Measurements from ENCODE around the gene MYRIP. TPM values are rescaled to one million over a fixed set of nuclear protein-coding genes. Genes with fewer than 3 reads are reported as not detected.

MYRIP gene
- total and polyA plus RNA-seq, 10 of the 15 experiments (the other 5 are each of a cell fraction or from before 2014, with no cell fraction given), result 0.03 to 0.08 (median 0.04) TPM; not detected in 6

- BruUV-seq (replicated peaks), result no TSS peak
- in situ Hi-C loops (cut with MboI), result no loop called here
- FAIRE-seq, result no peak
Observed at GRCh38 chr3:40294434-40294833, 485.0 kb downstream of the MYRIP start.

GRCh38 chr3:40298075-40298474, 488.7 kb downstream of the MYRIP start:
- RAD21 ChIA-PET (ENCODE audit: unreplicated experiment), result no interaction called here
- no peak for TF ChIP-seq ZNF622 (IDR thresholded peaks at IDR 0.05)
- no peak for TF ChIP-seq MTA2 (IDR thresholded peaks at IDR 0.05; ENCODE audit: low read depth)
- no peak for TF ChIP-seq CHD4 (IDR thresholded peaks at IDR 0.05)
- TF ChIP-seq PBX3 (IDR thresholded peaks at IDR 0.05; ENCODE audit: insufficient replicate concordance, low read depth, low read length), result no peak
- no peak for TF ChIP-seq ZBTB33 (IDR thresholded peaks at IDR 0.05)
- no peak for TF ChIP-seq NFIC (IDR thresholded peaks at IDR 0.05; ENCODE audit: low read depth, low read length)

More at GRCh38 chr3:40294434-40294833, 485.0 kb downstream of the MYRIP start:
- intact Hi-C loops (cut with micrococcal nuclease; ENCODE audit: unreplicated experiment), result no loop called here
- POLR2A ChIA-PET, result interaction anchor here (0.6 kb wide), 1 partner anchor 166 kb away, joined by 3 read pairs; no protein-coding TSS in a partner anchor
- Histone ChIP-seq H3K4me3 (no peak overlapping the region), H4K20me1 (ENCODE audit: control insufficient read depth, insufficient read depth) (no peaks in the 10 kb centered on the region), H3K27ac (ENCODE audit: control insufficient read depth, insufficient read depth) (no peak overlapping the region), H3K4me2 (ENCODE audit: control insufficient read depth, insufficient read depth) (no peak overlapping the region), H3K27me3 (replicated peaks in 1 of 2; ENCODE audit: control insufficient read depth in 2 of 2, insufficient read depth in 2 of 2, low read length in 1 of 2) (no peaks in the 10 kb centered on the region), H3K36me3 (ENCODE audit: control insufficient read depth in 2 of 2, insufficient read depth in 2 of 2, low read length in 1 of 2) (no peaks in the 10 kb centered on the region), H2AFZ (ENCODE audit: control insufficient read depth, low read depth, low read length) (no peak overlapping the region), H3K79me2 (ENCODE audit: control insufficient read depth, insufficient read depth, low read length) (no peaks in the 10 kb centered on the region), H3K4me1 (ENCODE audit: control insufficient read depth, insufficient read depth, low read length) (no peaks in the 10 kb centered on the region), H3K9me3 (replicated peaks; ENCODE audit: control insufficient read depth, insufficient read depth, low read length) (no peaks in the 10 kb centered on the region; the same call in 2 of the 3 replicates), H3K9ac (ENCODE audit: control insufficient read depth, insufficient read depth, low read length) (no peak overlapping the region)
- no peak for DNase-seq (ENCODE audit: low read depth, low spot score)
- WGBS (ENCODE audit: insufficient coverage, insufficient replicate concordance, low lambda C conversion rate, missing lambda C conversion rate), result 95% methylated on average over 1 of the region's 1 CpG
- SMC1A ChIA-PET (ENCODE audit: uncharacterized antibody, unreplicated experiment), result interaction anchor here (0.5 to 1.6 kb wide), 2 partner anchors 14 to 96 kb away, joined by 3 to 5 read pairs; no protein-coding TSS in a partner anchor
- RAD21 ChIA-PET (ENCODE audit: unreplicated experiment), result interaction anchor here (1.3 kb wide), 1 partner anchor 103 kb away, joined by 4 read pairs; no protein-coding TSS in a partner anchor
- no peak for ATAC-seq
- CTCF ChIA-PET, result interaction anchor here (0.6 to 1.5 kb wide), 3 partner anchors 13 to 103 kb away, joined by 3 read pairs; no protein-coding TSS in a partner anchor
- TF ChIP-seq PAX5 (IDR thresholded peaks at IDR 0.05; ENCODE audit: borderline replicate concordance, low read depth, low read length) (no peak), MYB (IDR thresholded peaks at IDR 0.05; ENCODE audit: borderline replicate concordance, low read depth, low read length) (no peak), NR2C2 (IDR thresholded peaks at IDR 0.05; ENCODE audit: borderline replicate concordance, control insufficient read depth, insufficient read length, low read depth) (no peak), RUNX3 (IDR thresholded peaks at IDR 0.05; ENCODE audit: low read length) (no peak), ATF2 (IDR thresholded peaks at IDR 0.05; ENCODE audit: low read length) (no peak)

More at GRCh38 chr3:40298075-40298474, 488.7 kb downstream of the MYRIP start:
- POLR2A ChIA-PET, result no interaction called here
- CTCF ChIA-PET, result interaction anchor here (0.6 to 1.0 kb wide), 2 partner anchors 11 to 109 kb away, joined by 4 to 7 read pairs; no protein-coding TSS in a partner anchor
- 61% methylated on average over 2 of the region's 2 CpGs for WGBS (ENCODE audit: insufficient coverage, insufficient replicate concordance, low lambda C conversion rate, missing lambda C conversion rate)
- DNase-seq (ENCODE audit: low read depth, low spot score) (no peak), ATAC-seq (no peak), FAIRE-seq (no peak)
- H3K79me2 ChIP-seq (ENCODE audit: control insufficient read depth, insufficient read depth, low read length), result no peaks in the 10 kb centered on the region
- no peaks in the 10 kb centered on the region for H3K36me3 ChIP-seq (ENCODE audit: control insufficient read depth in 2 of 2, insufficient read depth in 2 of 2, low read length in 1 of 2)
- no peaks in the 10 kb centered on the region for H3K27me3 ChIP-seq (replicated peaks in 1 of 2; ENCODE audit: control insufficient read depth in 2 of 2, insufficient read depth in 2 of 2, low read length in 1 of 2)
- no peak overlapping the region for H3K27ac ChIP-seq (ENCODE audit: control insufficient read depth, insufficient read depth)
- H3K4me3 ChIP-seq, result no peak overlapping the region
- in situ Hi-C loops (cut with MboI), result no loop called here
- SMC1A ChIA-PET (ENCODE audit: uncharacterized antibody, unreplicated experiment), result interaction anchor here (1.3 to 2.3 kb wide), 3 partner anchors 10 to 29 kb away, joined by 3 to 8 read pairs (median 3); no protein-coding TSS in a partner anchor
- no peaks in the 10 kb centered on the region for H4K20me1 ChIP-seq (ENCODE audit: control insufficient read depth, insufficient read depth)
- no TSS peak for BruUV-seq (replicated peaks)
- no peaks in the 10 kb centered on the region for H3K4me1 ChIP-seq (ENCODE audit: control insufficient read depth, insufficient read depth, low read length)
- no peak overlapping the region for H3K9ac ChIP-seq (ENCODE audit: control insufficient read depth, insufficient read depth, low read length)
- no peak overlapping the region for H3K4me2 ChIP-seq (ENCODE audit: control insufficient read depth, insufficient read depth)
- intact Hi-C loops (cut with micrococcal nuclease; ENCODE audit: unreplicated experiment), result no loop called here
- no peak overlapping the region for H2AFZ ChIP-seq (ENCODE audit: control insufficient read depth, low read depth, low read length)
- H3K9me3 ChIP-seq (replicated peaks; ENCODE audit: control insufficient read depth, insufficient read depth, low read length), result no peaks in the 10 kb centered on the region

All from GM12878 (cell line).